ENCODE measurements around the gene MRPS5. TPM values are rescaled to one million over a fixed set of nuclear protein-coding genes. Genes with fewer than 3 reads are reported as not detected.

MRPS5 gene
- total RNA-seq, 2 experiments from 2014 or later: 89.6 to 90.2 TPM

GRCh38 chr2:95109260-95109659 is 12.3 kb downstream of the MRPS5 start:
- H2AFZ ChIP-seq (ENCODE audit: low read length): no peak overlapping the region
- ChIA-PET CTCF (ENCODE audit: unreplicated experiment) (no interaction called here), POLR2A (no interaction called here)
- H3K9me2 ChIP-seq (ENCODE audit: insufficient read depth, low read length): no peaks in the 10 kb centered on the region
- H4K20me1 ChIP-seq (ENCODE audit: insufficient read depth, low read length): 0 out of 2 replicates have a peak, but pooled peaks cover 4% of the 10 kb centered on the region
- no peak overlapping the region for H3K4me2 ChIP-seq (ENCODE audit: low read length)
- peaks cover 98% of the 10 kb centered on the region for H3K36me3 ChIP-seq (ENCODE audit: insufficient read depth, low read length)
- H3K4me1 ChIP-seq (ENCODE audit: insufficient read depth, low read length, poor library complexity, severe bottlenecking): no peaks in the 10 kb centered on the region
- no peak for DNase-seq (ENCODE audit: low spot score)
- TF ChIP-seq CTCF (conservative IDR thresholded peaks at IDR 0.05; ENCODE audit: low read length) (no peak), EZH2phosphoT487 (IDR thresholded peaks at IDR 0.05; ENCODE audit: borderline replicate concordance, low read depth, low read length) (no peak)
- H3K4me3 ChIP-seq (ENCODE audit: low read depth, low read length, poor library complexity, severe bottlenecking): no peak overlapping the region
- H3K27ac ChIP-seq (ENCODE audit: low read depth, low read length, poor library complexity, severe bottlenecking): no peak overlapping the region
- no peaks in the 10 kb centered on the region for H3K9me3 ChIP-seq (ENCODE audit: low read length)
- H3K79me2 ChIP-seq (ENCODE audit: insufficient read depth, low read depth, low read length): peaks cover 6% of the 10 kb centered on the region; the same call in 1 of the 2 replicates
- intact Hi-C loops (cut with micrococcal nuclease; ENCODE audit: unreplicated experiment): no loop called here
- BruUV-seq (replicated peaks): no TSS peak

- H3K36me3 ChIP-seq (ENCODE audit: insufficient read depth, low read length): peaks cover 99% of the 10 kb centered on the region
- POLR2A ChIA-PET: no interaction called here
- intact Hi-C loops (cut with micrococcal nuclease; ENCODE audit: unreplicated experiment): no loop called here
- DNase-seq (ENCODE audit: low spot score): no peak
- BruUV-seq (replicated peaks): no TSS peak
- CTCF ChIA-PET (ENCODE audit: unreplicated experiment): no interaction called here
- H3K4me3 ChIP-seq (ENCODE audit: low read depth, low read length, poor library complexity, severe bottlenecking): no peak overlapping the region
- no peaks in the 10 kb centered on the region for H3K9me3 ChIP-seq (ENCODE audit: low read length)
- H3K4me1 ChIP-seq (ENCODE audit: insufficient read depth, low read length, poor library complexity, severe bottlenecking): no peaks in the 10 kb centered on the region
- H3K79me2 ChIP-seq (ENCODE audit: insufficient read depth, low read depth, low read length): peaks cover 3% of the 10 kb centered on the region; the same call in 1 of the 2 replicates
- 0 out of 2 replicates have a peak, but pooled peaks cover 4% of the 10 kb centered on the region for H4K20me1 ChIP-seq (ENCODE audit: insufficient read depth, low read length)
- no peak overlapping the region for H2AFZ ChIP-seq (ENCODE audit: low read length)
- H3K27ac ChIP-seq (ENCODE audit: low read depth, low read length, poor library complexity, severe bottlenecking): no peak overlapping the region
- H3K4me2 ChIP-seq (ENCODE audit: low read length): no peak overlapping the region
- no peaks in the 10 kb centered on the region for H3K9me2 ChIP-seq (ENCODE audit: insufficient read depth, low read length)
- TF ChIP-seq EZH2phosphoT487 (IDR thresholded peaks at IDR 0.05; ENCODE audit: borderline replicate concordance, low read depth, low read length) (no peak), CTCF (conservative IDR thresholded peaks at IDR 0.05; ENCODE audit: low read length) (no peak)
Measured at GRCh38 chr2:95106081-95106480, 15.5 kb downstream of the MRPS5 start.

GRCh38 chr2:95104606-95105005 is 17.0 kb downstream of the MRPS5 start:
- no peak overlapping the region for H2AFZ ChIP-seq (ENCODE audit: low read length)
- 0 out of 2 replicates have a peak, but pooled peaks cover under 1% of the 10 kb centered on the region for H4K20me1 ChIP-seq (ENCODE audit: insufficient read depth, low read length)
- 0 out of 2 replicates have a peak, but pooled peaks cover under 1% of the 10 kb centered on the region for H3K9me3 ChIP-seq (ENCODE audit: low read length)
- H3K79me2 ChIP-seq (ENCODE audit: insufficient read depth, low read depth, low read length): no peaks in the 10 kb centered on the region
- POLR2A ChIA-PET: no interaction called here
- TF ChIP-seq CTCF (conservative IDR thresholded peaks at IDR 0.05; ENCODE audit: low read length): no peak
- no peak for TF ChIP-seq EZH2phosphoT487 (IDR thresholded peaks at IDR 0.05; ENCODE audit: borderline replicate concordance, low read depth, low read length)
- no TSS peak for BruUV-seq (replicated peaks)
- peaks cover 99% of the 10 kb centered on the region for H3K36me3 ChIP-seq (ENCODE audit: insufficient read depth, low read length)
- no peak overlapping the region for H3K4me3 ChIP-seq (ENCODE audit: low read depth, low read length, poor library complexity, severe bottlenecking)
- H3K4me1 ChIP-seq (ENCODE audit: insufficient read depth, low read length, poor library complexity, severe bottlenecking): no peaks in the 10 kb centered on the region
- CTCF ChIA-PET (ENCODE audit: unreplicated experiment): no interaction called here
- no peaks in the 10 kb centered on the region for H3K9me2 ChIP-seq (ENCODE audit: insufficient read depth, low read length)
- intact Hi-C loops (cut with micrococcal nuclease; ENCODE audit: unreplicated experiment): no loop called here
- H3K27ac ChIP-seq (ENCODE audit: low read depth, low read length, poor library complexity, severe bottlenecking): no peak overlapping the region
- DNase-seq (ENCODE audit: low spot score): no peak
- no peak overlapping the region for H3K4me2 ChIP-seq (ENCODE audit: low read length)

All from OCI-LY7 (cell line).